Upper lobe of left lung (tissue), 4 donors: ENCODE results near the gene CSNK1A1.

Experiments used
- POLR2A ChIP-seq, 4 donors: fragments of 450-650 bp; IDR thresholded peaks; one replicate each; pipeline ENCODE4 v1.5.1; 2016 to 2017; ENCODE audit warnings: antibody characterized with exemption in 4 of 4, mild to moderate bottlenecking in 2 of 4
- POLR2AphosphoS5 ChIP-seq, 2 donors: sonication (generic); formaldehyde crosslinking; IDR thresholded peaks; one replicate each; pipeline ENCODE4 v1.5.1; 2017; ENCODE audit warnings: antibody characterized with exemption in 2 of 2
- TF ChIP-seq, protein P1 (sequence below), 6 experiments: fragments of 450-650 bp in 4 of 6; fragments of 200-600 bp in 2 of 6; sonication (generic) in 2 of 6; IDR thresholded peaks; one replicate each; pipeline ENCODE4 v1.5.1; 2016 to 2019; ENCODE audit warnings: antibody characterized with exemption in 6 of 6

DNA sequence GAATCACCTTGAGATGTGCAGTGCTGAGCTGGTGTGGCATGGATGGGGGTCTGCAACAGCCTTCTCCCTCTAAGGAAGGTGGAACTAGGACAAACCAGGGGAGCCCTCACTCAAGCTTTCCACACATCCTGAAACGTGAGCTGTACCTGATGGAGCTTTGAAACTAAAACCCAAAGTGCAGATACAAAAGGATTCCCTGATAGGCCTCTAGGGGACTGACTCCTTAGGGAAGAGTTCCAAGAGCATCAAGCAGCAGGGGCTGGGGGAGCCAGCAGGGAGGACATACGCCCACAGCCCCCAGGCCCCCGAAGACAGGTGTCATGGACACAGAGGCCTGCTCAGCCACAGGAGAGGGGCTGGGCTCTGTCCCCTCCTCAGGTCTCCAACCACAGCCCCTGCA, 47.7 kb upstream of the CSNK1A1 start:
- TF ChIP-seq, protein P1, sequence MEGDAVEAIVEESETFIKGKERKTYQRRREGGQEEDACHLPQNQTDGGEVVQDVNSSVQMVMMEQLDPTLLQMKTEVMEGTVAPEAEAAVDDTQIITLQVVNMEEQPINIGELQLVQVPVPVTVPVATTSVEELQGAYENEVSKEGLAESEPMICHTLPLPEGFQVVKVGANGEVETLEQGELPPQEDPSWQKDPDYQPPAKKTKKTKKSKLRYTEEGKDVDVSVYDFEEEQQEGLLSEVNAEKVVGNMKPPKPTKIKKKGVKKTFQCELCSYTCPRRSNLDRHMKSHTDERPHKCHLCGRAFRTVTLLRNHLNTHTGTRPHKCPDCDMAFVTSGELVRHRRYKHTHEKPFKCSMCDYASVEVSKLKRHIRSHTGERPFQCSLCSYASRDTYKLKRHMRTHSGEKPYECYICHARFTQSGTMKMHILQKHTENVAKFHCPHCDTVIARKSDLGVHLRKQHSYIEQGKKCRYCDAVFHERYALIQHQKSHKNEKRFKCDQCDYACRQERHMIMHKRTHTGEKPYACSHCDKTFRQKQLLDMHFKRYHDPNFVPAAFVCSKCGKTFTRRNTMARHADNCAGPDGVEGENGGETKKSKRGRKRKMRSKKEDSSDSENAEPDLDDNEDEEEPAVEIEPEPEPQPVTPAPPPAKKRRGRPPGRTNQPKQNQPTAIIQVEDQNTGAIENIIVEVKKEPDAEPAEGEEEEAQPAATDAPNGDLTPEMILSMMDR (IDR thresholded peaks at IDR 0.05) = no peak
- TF ChIP-seq POLR2A (IDR thresholded peaks at IDR 0.05) (no peak), POLR2AphosphoS5 (IDR thresholded peaks at IDR 0.05) (no peak)
